Measurements from ENCODE around the gene B9D1.

B9D1 gene

GRCh38 chr17:19313746-19314651 lies 48.5 kb downstream of the B9D1 start:
- DNase-seq: no peak

- no peak for DNase-seq
Measured at GRCh38 chr17:19313066-19313745, 49.3 kb downstream of the B9D1 start.

- DNase-seq: no peak
Measured at GRCh38 chr17:19312406-19312805, 50.1 kb downstream of the B9D1 start.

- no peak for DNase-seq
Measured at GRCh38 chr17:19311421-19312215, 50.9 kb downstream of the B9D1 start.

GRCh38 chr17:19311016-19311415 lies 51.5 kb downstream of the B9D1 start:
- no peak for DNase-seq

- no peak for DNase-seq
Measured at GRCh38 chr17:19310151-19310550, 52.4 kb downstream of the B9D1 start.

GRCh38 chr17:19309701-19310100 lies 52.8 kb downstream of the B9D1 start:
- no peak for DNase-seq

- DNase-seq: no peak
Measured at GRCh38 chr17:19308398-19308797, 54.1 kb downstream of the B9D1 start.

- DNase-seq: no peak
Measured at GRCh38 chr17:19307521-19307920, 55.0 kb downstream of the B9D1 start.

GRCh38 chr17:19306160-19307111 lies 56.1 kb downstream of the B9D1 start:
- DNase-seq: no peak

- DNase-seq: no peak
Measured at GRCh38 chr17:19305761-19306159, 56.8 kb downstream of the B9D1 start.

GRCh38 chr17:19305256-19305655 lies 57.3 kb downstream of the B9D1 start:
- DNase-seq: no peak

GRCh38 chr17:19304751-19305150 lies 57.8 kb downstream of the B9D1 start:
- DNase-seq: no peak

GRCh38 chr17:19304209-19304608 lies 58.3 kb downstream of the B9D1 start:
- DNase-seq: no peak

GRCh38 chr17:19303367-19303776 lies 59.2 kb downstream of the B9D1 start:
- DNase-seq: no peak

GRCh38 chr17:19302791-19303331 lies 59.7 kb downstream of the B9D1 start:
- no peak for DNase-seq

- no peak for DNase-seq
Measured at GRCh38 chr17:19301973-19302372, 60.5 kb downstream of the B9D1 start.

- no peak for DNase-seq
Measured at GRCh38 chr17:19301274-19301951, 61.1 kb downstream of the B9D1 start.

- DNase-seq: no peak
Measured at GRCh38 chr17:19299866-19300265, 62.7 kb downstream of the B9D1 start.

- no peak for DNase-seq
Measured at GRCh38 chr17:19299214-19299747, 63.2 kb downstream of the B9D1 start.

All from stimulated activated CD4-positive, alpha-beta T cell treated with anti-CD3 and anti-CD28 coated beads, Interleukin-4, amount 100 ng/mL, for 1 hour (primary cell).